Neuron (in vitro differentiated cells): ENCODE data around the gene SLIT3.
"Not testable (repeated sequence)": the region's sequence is repeated elsewhere in the genome, so short reads cannot be mapped to it uniquely, and the experiment has no call there.

Experiments used
- H2AFZ ChIP-seq: one replicate; pipeline ENCODE4 v1.6.1; 2013; ENCODE audit warnings: low read depth, mild to moderate bottlenecking, inconsistent platforms, low read length, moderate library complexity
- H3K27me3 ChIP-seq: one replicate; pipeline ENCODE4 v1.6.1; 2013; ENCODE audit warnings: low read length; ENCODE audit not compliant: insufficient read depth
- H3K36me3 ChIP-seq: one replicate; pipeline ENCODE4 v1.6.1; 2013; ENCODE audit warnings: low read length; ENCODE audit not compliant: insufficient read depth
- H3K4me1 ChIP-seq: one replicate; pipeline ENCODE4 v1.6.1; 2013; ENCODE audit warnings: low read length; ENCODE audit not compliant: insufficient read depth
- H3K4me3 ChIP-seq: 2 replicates; pipeline ENCODE4 v1.5.1; 2013; ENCODE audit warnings: mild to moderate bottlenecking, low read length, moderate library complexity
- H3K9me3 ChIP-seq: one replicate; pipeline ENCODE4 v1.6.1; 2013; ENCODE audit warnings: low read length

Gene SLIT3

DNA sequence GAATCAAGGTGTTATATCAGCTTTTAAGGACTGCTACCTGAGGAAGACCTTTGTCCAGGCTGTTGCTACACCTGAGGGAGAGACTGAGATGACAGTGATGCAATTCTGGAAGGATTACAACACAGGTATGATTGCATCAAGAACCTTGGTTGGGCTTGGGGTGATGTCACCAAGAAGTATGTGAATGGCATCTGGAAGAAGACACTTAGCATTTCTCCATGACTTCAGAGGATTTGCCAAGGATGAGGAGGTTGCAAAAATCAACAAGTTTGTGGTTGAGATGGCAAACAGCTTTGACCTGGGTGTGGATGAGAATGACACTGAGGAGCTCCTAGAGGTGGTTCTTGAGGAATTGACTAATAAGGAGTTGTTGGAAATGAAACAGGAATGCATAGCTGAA, 653.9 kb downstream of the SLIT3 start:
- peaks cover 4% of the 10 kb centered on the region for H3K27me3 ChIP-seq
- no peaks in the 10 kb centered on the region for H3K9me3 ChIP-seq
- H3K4me1 ChIP-seq: no peaks in the 10 kb centered on the region
- H3K36me3 ChIP-seq: no peaks in the 10 kb centered on the region
- no peak overlapping the region for H2AFZ ChIP-seq
- H3K4me3 ChIP-seq: no peak overlapping the region

DNA sequence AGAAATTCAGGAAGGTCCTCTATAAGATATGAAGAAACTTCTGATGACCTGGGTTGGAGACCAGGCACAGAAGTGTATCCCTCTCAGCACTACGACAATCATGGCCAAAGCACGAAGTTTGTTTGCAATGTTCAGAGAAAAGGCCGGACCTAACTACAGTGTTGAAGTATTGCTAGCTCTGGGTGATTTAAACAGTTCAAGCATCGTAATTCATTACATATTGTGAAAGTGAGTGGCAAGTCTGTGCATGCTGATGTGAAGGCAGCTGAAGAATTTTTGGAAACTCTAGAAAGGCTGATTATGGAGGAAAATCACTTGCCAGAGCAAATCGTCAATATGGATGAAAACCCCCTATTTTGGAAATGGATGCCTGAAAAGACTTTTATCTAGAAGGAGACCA, 654.6 kb downstream of the SLIT3 start:
- Histone ChIP-seq H3K9me3 (no peaks in the 10 kb centered on the region), H3K4me3 (no peak overlapping the region), H3K36me3 (no peaks in the 10 kb centered on the region), H3K27me3 (peaks cover 2% of the 10 kb centered on the region), H3K4me1 (no peaks in the 10 kb centered on the region), H2AFZ (no peak overlapping the region)

DNA sequence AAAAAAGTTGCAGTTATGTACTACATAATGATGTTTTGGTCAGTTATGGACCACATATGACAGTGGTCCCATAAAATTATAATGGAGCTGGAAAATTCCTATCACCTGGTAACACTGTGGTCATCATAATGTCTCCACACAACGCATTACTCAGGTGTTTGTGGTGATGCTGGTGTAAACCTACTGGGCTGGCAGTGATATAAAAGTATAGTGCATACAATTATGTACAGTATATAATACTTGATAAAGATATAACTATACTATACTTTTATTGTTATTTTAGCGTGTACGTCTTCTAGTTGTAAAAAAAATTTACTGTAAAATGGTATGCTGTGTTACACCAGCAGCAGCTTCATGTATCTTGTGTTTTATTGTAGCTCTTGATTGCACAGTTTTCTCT, 655.7 kb downstream of the SLIT3 start:
- Histone ChIP-seq H3K27me3 (peaks cover 2% of the 10 kb centered on the region), H3K4me1 (no peaks in the 10 kb centered on the region), H3K4me3 (no peak overlapping the region), H3K36me3 (no peaks in the 10 kb centered on the region), H2AFZ (no peak overlapping the region), H3K9me3 (no peaks in the 10 kb centered on the region)

DNA sequence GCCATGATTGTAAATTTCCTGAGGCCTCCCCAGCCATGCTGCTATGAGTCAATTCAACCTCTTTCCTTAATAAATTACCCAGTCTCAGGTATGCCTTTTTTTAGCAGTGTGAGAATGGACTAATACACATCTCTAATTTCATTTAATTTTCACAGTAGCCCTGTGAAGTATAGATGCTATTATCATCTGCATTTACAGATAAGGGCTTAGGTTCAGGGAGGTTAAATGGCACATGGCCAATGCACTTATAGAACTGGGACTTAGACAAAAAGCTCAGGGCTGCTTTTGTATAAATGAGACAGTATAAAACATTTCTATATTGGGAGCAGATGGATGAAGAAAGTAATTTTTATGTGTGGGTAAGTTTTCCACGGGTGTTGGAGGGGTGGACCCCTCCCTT, 658.9 kb downstream of the SLIT3 start:
- Histone ChIP-seq H3K36me3 (no peaks in the 10 kb centered on the region), H2AFZ (no peak overlapping the region), H3K27me3 (no peaks in the 10 kb centered on the region), H3K9me3 (no peaks in the 10 kb centered on the region), H3K4me1 (no peaks in the 10 kb centered on the region), H3K4me3 (no peak overlapping the region)

DNA sequence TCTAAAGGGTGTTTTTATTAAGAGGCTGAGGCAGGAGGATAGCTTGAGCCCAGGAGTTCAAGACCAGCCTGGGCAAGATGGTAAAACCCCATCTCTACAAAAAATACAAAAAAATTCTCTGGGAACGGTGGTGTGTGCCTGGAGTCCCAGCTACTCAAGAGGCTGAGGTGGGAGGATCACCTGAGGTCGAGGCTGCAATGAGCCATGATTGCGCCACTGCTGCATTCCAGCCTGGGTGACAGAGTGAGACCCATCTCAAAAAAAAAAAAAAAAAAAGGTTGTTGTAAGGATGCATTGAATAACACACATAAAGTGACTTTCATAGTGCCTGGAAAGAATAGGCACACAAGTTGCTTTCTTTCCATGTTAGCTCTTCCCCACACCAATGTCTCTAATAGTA, 662.1 kb downstream of the SLIT3 start:
- not testable (repeated sequence) for H3K4me3 ChIP-seq, H3K27me3 ChIP-seq, H3K4me1 ChIP-seq, H2AFZ ChIP-seq, H3K36me3 ChIP-seq, H3K9me3 ChIP-seq

DNA sequence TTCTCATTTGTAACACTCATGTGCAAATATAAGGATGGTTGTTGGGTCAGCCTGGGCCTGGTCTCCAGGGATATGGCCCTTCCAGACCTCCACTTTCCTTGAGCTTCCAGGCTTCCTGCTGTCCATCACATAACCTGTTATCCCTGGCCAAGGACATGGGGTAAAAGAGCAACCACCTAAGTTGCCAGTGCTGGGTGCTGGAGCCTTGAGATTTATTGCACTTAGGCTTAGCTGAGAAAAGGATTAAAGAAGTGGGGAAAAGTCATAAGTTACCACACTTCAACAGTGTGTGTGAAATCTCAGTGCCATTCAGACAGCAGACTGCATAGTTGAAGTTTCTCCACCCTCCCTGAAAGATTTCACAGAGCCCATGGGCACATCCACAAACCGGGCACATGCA, 663.1 kb downstream of the SLIT3 start:
- Histone ChIP-seq H3K27me3 (no peaks in the 10 kb centered on the region), H3K36me3 (no peaks in the 10 kb centered on the region)

DNA sequence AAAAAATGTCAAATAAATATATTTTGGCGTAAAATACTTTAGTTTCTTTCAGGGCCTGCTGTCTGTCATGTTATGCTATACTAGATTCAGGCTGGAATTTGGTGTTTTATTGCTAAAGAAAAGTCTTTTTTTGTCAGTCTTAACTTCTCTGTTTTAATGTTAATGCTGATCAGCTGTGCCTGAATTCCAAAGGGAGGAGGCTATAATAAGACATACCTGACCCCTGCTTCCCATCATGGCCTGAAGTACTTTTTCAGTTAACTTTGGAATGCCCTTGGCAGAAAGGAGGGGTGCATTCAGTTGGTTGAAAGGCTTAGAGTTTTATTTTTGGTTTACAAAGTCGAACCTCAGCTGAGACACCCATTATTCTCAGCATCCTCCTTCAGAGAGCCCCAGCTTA, 663.7 kb downstream of the SLIT3 start:
- Histone ChIP-seq H3K4me1 (no peaks in the 10 kb centered on the region), H3K4me3 (no peak overlapping the region), H2AFZ (no peak overlapping the region), H3K9me3 (no peaks in the 10 kb centered on the region), H3K27me3 (no peaks in the 10 kb centered on the region), H3K36me3 (no peaks in the 10 kb centered on the region)

More for the DNA sequence above, 663.1 kb downstream of the SLIT3 start:
- Histone ChIP-seq H3K4me3 (no peak overlapping the region), H3K4me1 (no peaks in the 10 kb centered on the region), H3K9me3 (no peaks in the 10 kb centered on the region), H2AFZ (no peak overlapping the region)

DNA sequence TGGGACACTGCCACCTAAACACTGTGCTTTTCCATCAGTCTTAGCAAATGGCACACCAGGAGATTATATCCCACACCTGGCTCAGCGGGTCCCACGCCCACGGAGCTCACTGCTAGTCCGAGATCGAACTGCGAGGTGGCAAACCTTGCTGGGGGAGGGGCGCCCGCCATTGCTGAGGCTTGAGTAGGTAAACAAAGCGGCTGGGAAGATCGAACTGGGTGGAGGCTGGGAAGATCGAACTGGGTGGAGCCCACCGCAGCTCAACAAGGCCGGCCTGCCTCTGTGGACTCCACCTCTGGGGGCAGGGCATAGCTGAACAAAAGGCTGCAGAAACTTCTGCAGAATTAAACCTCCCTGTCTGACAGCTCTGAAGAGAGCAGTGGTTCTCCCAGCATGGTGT, 670.0 kb downstream of the SLIT3 start:
- not testable (repeated sequence) for H3K4me1 ChIP-seq

DNA sequence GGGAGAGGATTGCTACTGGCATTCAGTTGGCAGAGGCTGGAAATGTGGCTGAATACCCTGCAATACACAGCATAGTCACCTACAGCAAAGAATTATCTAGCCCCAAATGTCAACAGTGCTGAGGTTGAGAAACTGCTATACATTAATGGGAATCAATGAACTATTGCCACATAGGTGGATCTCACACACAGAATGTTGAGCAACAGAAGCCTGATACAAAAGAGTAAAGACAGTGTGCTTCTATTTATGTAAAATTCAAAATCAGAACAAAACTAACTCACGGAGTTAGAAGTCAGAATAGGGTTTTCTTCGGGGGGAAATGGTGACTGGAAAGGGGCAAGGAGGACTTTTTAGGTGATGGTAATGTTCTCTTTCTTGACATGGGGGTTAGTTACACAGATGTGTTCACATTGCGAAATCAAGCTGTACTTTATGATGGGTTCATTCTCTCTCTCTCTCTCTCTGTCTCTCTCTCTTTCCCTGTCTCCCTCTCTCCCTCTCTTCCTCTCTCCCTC, 676.0 kb downstream of the SLIT3 start:
- peaks cover 3% of the 10 kb centered on the region for H3K27me3 ChIP-seq
- H3K9me3 ChIP-seq: no peaks in the 10 kb centered on the region
- H3K4me1 ChIP-seq: peaks cover 7% of the 10 kb centered on the region
- H3K4me3 ChIP-seq: no peak overlapping the region
- H3K36me3 ChIP-seq: no peaks in the 10 kb centered on the region
- no peak overlapping the region for H2AFZ ChIP-seq

More for the DNA sequence above, 670.0 kb downstream of the SLIT3 start:
- not testable (repeated sequence) for H3K9me3 ChIP-seq, H3K4me3 ChIP-seq, H3K27me3 ChIP-seq, H3K36me3 ChIP-seq, H2AFZ ChIP-seq

DNA sequence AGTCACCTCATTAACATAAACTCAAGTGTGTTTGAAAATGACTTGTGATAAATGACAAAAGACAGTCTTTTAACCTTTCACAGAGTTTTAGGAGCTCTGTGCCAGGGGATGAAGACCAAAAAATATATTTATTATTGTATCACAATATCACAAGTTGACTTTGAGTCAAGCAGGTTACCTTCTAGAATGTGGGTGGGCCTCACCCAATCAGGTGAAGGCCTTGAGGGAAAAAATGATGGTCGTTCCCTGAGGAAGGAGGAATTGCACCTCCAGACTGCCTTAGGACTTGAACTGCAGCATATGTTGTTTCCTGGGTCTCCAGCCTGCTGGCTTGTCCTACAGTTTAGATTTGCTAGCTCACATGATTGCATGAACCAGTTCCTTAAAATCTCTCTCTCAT, 680.1 kb downstream of the SLIT3 start:
- peaks cover 3% of the 10 kb centered on the region for H3K27me3 ChIP-seq
- H2AFZ ChIP-seq: no peak overlapping the region
- H3K36me3 ChIP-seq: no peaks in the 10 kb centered on the region
- no peak overlapping the region for H3K4me3 ChIP-seq
- H3K9me3 ChIP-seq: no peaks in the 10 kb centered on the region
- no peaks in the 10 kb centered on the region for H3K4me1 ChIP-seq

DNA sequence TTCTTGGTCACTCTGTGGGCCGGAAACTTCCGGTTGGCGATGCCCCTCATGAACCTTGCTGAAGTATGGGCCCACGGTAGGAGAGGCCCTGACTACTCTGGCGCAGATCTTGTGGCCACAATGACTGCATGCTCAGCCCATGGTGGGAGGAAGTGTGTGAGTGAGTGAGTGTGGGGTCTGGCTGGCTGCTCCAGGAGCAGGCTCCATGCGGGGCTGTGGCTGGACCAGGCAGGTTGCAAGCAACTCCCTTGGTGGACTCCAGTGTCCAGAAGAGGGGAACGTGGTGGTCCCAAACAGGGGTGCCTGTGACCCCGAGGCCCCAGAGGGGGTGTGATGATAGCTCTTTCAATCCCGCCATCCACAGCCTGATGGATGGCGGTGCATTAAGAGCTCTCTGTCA, 686.3 kb downstream of the SLIT3 start:
- H3K9me3 ChIP-seq: no peaks in the 10 kb centered on the region
- H3K4me1 ChIP-seq: peaks cover 27% of the 10 kb centered on the region
- H3K4me3 ChIP-seq: no peak overlapping the region
- no peaks in the 10 kb centered on the region for H3K27me3 ChIP-seq
- H2AFZ ChIP-seq: no peak overlapping the region
- H3K36me3 ChIP-seq: no peaks in the 10 kb centered on the region

DNA sequence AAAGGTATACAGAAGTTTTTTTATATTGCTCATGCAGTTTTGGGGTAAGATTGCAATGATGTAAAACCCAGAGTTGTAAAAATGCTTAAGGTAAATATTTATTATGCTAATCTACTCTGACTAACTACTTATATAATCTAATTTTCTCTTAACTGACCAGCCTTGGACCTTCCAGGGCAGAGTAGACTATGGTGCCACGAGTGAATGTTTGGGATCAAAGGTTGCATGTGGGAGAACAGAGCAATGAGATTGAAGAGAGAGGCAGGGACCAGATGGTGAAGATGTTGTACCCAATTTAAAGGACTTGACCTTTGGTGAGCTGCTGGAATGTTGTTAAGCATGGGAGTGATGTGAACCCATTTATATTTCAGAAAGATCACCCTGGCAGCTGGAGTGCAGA, 686.9 kb downstream of the SLIT3 start:
- Histone ChIP-seq H3K4me3 (no peak overlapping the region), H3K9me3 (no peaks in the 10 kb centered on the region), H3K36me3 (no peaks in the 10 kb centered on the region), H3K4me1 (peaks cover 27% of the 10 kb centered on the region), H2AFZ (no peak overlapping the region), H3K27me3 (no peaks in the 10 kb centered on the region)

DNA sequence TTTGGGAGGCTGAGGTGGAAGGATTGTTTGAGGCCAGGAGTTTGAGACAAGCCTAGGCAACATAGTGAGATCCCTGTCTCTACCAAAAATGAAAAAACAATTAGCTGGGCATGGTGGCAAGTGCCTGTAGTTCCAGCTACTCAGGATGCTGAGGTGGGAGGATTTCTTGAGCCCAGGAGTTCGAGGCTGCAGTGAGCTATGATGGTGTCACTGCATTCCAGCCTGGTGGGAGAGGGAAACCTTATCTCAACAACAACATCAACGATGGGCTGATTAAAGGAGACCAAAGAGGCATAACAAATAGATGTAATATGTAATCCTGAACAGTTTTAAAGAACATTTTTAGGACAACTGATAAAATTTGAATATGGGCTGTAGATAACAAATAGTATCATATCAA, 687.5 kb downstream of the SLIT3 start:
- Histone ChIP-seq H3K27me3 (no peaks in the 10 kb centered on the region), H3K9me3 (no peaks in the 10 kb centered on the region), H2AFZ (no peak overlapping the region), H3K36me3 (no peaks in the 10 kb centered on the region), H3K4me3 (no peak overlapping the region), H3K4me1 (peaks cover 27% of the 10 kb centered on the region)

DNA sequence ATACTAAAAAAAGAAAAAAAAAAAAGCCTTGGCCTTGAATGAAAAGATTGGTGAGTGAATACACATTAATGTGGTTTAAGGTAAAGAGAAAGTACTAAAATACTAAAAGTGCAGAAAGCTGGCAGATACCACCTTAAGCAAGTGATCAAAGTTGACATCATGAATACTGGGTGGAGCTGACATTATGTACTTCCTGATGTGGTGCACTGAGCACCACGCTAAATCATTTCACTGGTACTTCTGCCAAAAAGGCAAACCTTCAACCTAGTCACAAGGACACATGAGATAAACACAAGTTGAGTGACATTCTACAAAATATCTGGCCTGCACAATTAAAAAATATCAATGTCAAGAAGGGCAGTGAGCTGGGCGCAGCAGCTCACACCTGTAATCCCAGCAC, 687.9 kb downstream of the SLIT3 start:
- H3K4me3 ChIP-seq: no peak overlapping the region
- no peaks in the 10 kb centered on the region for H3K27me3 ChIP-seq
- H3K36me3 ChIP-seq: no peaks in the 10 kb centered on the region
- H3K4me1 ChIP-seq: peaks cover 30% of the 10 kb centered on the region
- H2AFZ ChIP-seq: no peak overlapping the region
- no peaks in the 10 kb centered on the region for H3K9me3 ChIP-seq
